Subcutaneous adipose tissue (tissue), 4 donors: ENCODE data around the gene HECW1. TPM values are rescaled to one million over a fixed set of nuclear protein-coding genes. Genes with fewer than 3 reads are reported as not detected.

Experiments
- CTCF ChIP-seq: fragments of 450-650 bp; IDR thresholded peaks from one replicate; pipeline ENCODE4 v1.5.1; 2016; ENCODE audit warnings: low read depth, mild to moderate bottlenecking, control low read depth, antibody characterized with exemption, moderate library complexity
- total RNA-seq, 4 donors: library from RNA; depleted of rRNA; stranded (reverse); fragments of >200 nt; gene quantifications; one replicate each; pipeline ENCODE4 v1.1.0, GENCODE V29; 2016

HECW1 gene
- total RNA-seq, 4 donors from 2014 or later, result 0.38 to 2.2 (median 0.80) TPM

DNA sequence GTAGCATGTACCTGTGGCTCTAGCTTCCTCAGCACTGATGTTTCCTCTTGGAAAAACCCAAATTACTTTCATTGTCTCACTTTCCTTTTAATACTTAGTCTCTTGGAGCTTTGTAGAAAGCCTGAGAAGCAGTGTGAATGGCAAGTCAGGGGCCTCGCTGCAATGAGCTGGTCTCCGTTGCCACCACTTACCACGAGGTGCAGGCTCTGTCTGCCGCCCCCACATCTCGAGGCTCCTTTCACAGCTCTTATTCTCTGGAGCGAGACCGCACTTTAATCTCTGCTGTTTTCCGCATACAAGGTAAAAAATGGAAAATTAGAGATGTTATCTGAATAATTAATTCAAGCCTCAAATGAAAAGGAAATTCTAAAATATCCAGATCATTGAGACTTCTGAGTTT, 186.2 kb downstream of the HECW1 start:
- TF ChIP-seq CTCF, result no peak

DNA sequence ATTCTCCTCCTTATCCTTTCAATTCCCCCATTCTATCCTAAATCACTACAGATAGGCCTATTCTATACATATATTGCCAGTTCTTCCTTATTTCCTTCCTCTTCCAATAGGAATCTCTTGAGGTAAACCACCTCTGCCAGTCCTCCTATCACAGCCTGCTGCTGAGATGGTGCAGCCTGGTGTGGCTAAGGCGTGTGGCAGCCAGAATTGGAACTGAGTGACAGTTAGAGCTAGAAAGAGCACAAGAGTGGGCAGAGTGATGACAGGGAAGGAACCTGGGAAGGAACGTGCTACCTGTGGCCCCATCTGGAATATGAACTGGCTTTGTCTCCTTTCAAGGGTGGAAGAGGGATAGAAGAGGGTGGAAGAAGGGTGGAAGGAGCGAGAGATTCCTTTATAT, 187.7 kb downstream of the HECW1 start:
- TF ChIP-seq CTCF, result no peak

GRCh38 chr7:43302211-43302711, 189.8 kb downstream of the HECW1 start:
- TF ChIP-seq CTCF, result no peak

- no peak for TF ChIP-seq CTCF
Measured at GRCh38 chr7:43302773-43303460, 190.5 kb downstream of the HECW1 start.

GRCh38 chr7:43303740-43304241, 191.3 kb downstream of the HECW1 start:
- TF ChIP-seq CTCF, result no peak

DNA sequence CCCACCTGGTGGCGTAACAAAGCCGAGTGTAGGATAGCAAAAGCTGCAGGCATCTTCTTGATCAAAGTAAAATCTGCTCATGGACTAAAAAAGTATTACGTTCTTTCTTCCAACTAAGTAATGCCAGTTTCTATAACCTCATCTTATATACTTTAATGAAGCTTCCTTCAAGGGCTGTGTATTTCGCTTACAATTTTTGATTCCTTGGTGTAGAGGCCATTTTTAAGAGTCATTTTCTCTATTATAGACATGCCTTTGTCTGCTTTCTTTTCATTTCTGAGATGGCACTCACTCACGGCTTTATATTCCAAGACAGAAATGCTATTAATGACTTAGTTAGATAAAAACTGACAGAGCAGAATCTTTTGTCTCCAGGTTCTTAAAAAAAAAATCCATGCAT, 194.0 kb downstream of the HECW1 start:
- no peak for TF ChIP-seq CTCF

GRCh38 chr7:43307522-43307921, 195.1 kb downstream of the HECW1 start:
- TF ChIP-seq CTCF, result no peak
